Vagina (tissue), 2 donors: ENCODE measurements around the gene EHBP1.

Experiments
- POLR2A ChIP-seq, 2 donors: fragments of 450-650 bp; IDR thresholded peaks; one replicate each; pipeline ENCODE4 v1.6.1; 2017; ENCODE audit warnings: antibody characterized with exemption in 2 of 2, mild to moderate bottlenecking in 2 of 2, moderate library complexity in 2 of 2
- POLR2AphosphoS5 ChIP-seq, 2 donors: sonication (generic); formaldehyde crosslinking; IDR thresholded peaks; one replicate each; pipeline ENCODE4 v1.9.0; 2017; ENCODE audit warnings: antibody characterized with exemption in 2 of 2, mild to moderate bottlenecking in 2 of 2, low read depth in 1 of 2; ENCODE audit not compliant: insufficient read depth in 1 of 2
- TF ChIP-seq, protein P1 (sequence below), 3 experiments: fragments of 450-650 bp in 2 of 3; fragments of 200-600 bp in 1 of 3; sonication (generic) in 1 of 3; IDR thresholded peaks; one replicate each; pipeline ENCODE4 v1.5.1; 2017 to 2019; ENCODE audit warnings: antibody characterized with exemption in 3 of 3, mild to moderate bottlenecking in 2 of 3, moderate library complexity in 2 of 3

DNA sequence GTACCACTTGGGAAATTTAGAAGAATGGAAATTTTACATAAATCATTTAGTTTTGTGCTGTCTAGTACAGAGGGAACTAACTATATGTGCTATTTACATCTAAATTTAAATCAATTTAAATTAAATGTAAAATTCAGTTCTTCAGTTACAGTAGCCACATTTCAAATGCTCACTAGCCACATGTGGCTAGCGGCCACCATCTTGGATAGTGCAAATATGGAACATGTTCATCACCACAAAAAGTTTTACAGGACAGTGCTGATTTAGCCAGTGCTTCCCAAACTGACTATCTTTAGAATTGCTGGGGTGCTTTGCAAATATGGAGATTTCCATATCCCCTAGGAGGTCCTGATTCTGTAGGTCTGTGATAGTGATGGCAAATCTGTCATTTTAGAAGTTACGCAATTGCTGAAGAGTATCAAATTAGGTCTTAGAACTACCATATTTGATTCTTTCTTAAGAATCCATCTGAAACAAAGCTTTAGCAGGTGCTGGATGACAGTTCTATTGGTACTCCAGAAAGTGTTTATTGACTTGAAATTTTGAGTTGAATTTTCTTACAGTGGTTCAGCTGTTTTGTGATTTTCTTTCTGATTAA is 12.8 kb downstream of the EHBP1 start:
- TF ChIP-seq, protein P1, sequence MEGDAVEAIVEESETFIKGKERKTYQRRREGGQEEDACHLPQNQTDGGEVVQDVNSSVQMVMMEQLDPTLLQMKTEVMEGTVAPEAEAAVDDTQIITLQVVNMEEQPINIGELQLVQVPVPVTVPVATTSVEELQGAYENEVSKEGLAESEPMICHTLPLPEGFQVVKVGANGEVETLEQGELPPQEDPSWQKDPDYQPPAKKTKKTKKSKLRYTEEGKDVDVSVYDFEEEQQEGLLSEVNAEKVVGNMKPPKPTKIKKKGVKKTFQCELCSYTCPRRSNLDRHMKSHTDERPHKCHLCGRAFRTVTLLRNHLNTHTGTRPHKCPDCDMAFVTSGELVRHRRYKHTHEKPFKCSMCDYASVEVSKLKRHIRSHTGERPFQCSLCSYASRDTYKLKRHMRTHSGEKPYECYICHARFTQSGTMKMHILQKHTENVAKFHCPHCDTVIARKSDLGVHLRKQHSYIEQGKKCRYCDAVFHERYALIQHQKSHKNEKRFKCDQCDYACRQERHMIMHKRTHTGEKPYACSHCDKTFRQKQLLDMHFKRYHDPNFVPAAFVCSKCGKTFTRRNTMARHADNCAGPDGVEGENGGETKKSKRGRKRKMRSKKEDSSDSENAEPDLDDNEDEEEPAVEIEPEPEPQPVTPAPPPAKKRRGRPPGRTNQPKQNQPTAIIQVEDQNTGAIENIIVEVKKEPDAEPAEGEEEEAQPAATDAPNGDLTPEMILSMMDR (IDR thresholded peaks at IDR 0.05) = no peak
- no peak for TF ChIP-seq POLR2AphosphoS5 (IDR thresholded peaks at IDR 0.05; ENCODE audit: insufficient read depth in 1 of 2, low read depth in 1 of 2)
- no peak for TF ChIP-seq POLR2A (IDR thresholded peaks at IDR 0.05)
